ENCODE data around the gene PHKG2. TPM values are rescaled to one million over a fixed set of nuclear protein-coding genes. Genes with fewer than 3 reads are reported as not detected.

Gene PHKG2
- polyA plus RNA-seq, 1 donor (not counting 4 experiments of a cell fraction or from before 2014, with no cell fraction given): 31.8 TPM

DNA sequence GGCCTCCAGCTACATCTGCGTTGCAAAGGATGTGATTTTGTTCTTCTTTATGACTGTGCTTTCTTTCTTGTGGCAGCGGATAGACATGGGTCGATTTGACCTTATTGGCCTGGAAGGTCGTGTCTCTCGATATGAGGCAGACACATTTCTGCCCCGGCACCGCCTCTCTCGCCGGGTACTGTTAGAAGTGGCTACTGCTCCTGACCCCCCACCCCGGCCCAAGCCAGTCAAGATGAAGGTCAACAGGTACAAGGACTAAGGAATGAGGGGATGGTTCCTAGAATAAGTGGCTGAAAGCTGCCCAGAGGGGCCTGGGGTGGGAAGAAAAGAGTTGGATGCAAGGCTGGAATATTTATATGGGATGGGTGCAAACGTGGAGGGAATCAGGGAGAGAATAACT is 28.1 kb upstream of the PHKG2 start:
- Histone ChIP-seq H4K20me1 (ENCODE audit: control insufficient read depth, extremely low read depth, insufficient read depth, low read length) (peaks cover 3% of the 10 kb centered on the region), H3K4me1 (ENCODE audit: control insufficient read depth, extremely low read depth, insufficient read depth, low read length) (peaks cover 9% of the 10 kb centered on the region), H3K9me3 (ENCODE audit: control insufficient read depth, low read depth, low read length) (no peaks in the 10 kb centered on the region), H3K36me3 (ENCODE audit: control insufficient read depth in 2 of 2, extremely low read depth in 1 of 2, insufficient read depth in 2 of 2, low read length in 2 of 2) (peaks cover 57 to 66% of the 10 kb centered on the region in 2 experiments), H3K27ac (ENCODE audit: control insufficient read depth, insufficient read depth, low read length) (no peak overlapping the region), H2AFZ (ENCODE audit: control insufficient read depth, low read length) (no peak overlapping the region), H3K4me2 (ENCODE audit: control insufficient read depth, extremely low read depth, insufficient read depth, low read depth, low read length) (no peak overlapping the region), H3K9ac (ENCODE audit: control insufficient read depth, extremely low read depth, insufficient read depth, low read length) (no peak overlapping the region), H3K4me3 (ENCODE audit: control insufficient read depth in 2 of 3, extremely low read depth in 1 of 3, insufficient read depth in 2 of 3, low read depth in 1 of 3, low read length in 3 of 3) (no peak overlapping the region), H3K79me2 (ENCODE audit: control insufficient read depth, insufficient read depth, low read length) (peaks cover 58% of the 10 kb centered on the region), H3K9me1 (ENCODE audit: control insufficient read depth, extremely low read depth, insufficient read depth, low read length) (no peaks in the 10 kb centered on the region), H3K27me3 (ENCODE audit: control insufficient read depth, extremely low read depth, insufficient read depth, low read length) (no peaks in the 10 kb centered on the region)
- TF ChIP-seq, protein P1, sequence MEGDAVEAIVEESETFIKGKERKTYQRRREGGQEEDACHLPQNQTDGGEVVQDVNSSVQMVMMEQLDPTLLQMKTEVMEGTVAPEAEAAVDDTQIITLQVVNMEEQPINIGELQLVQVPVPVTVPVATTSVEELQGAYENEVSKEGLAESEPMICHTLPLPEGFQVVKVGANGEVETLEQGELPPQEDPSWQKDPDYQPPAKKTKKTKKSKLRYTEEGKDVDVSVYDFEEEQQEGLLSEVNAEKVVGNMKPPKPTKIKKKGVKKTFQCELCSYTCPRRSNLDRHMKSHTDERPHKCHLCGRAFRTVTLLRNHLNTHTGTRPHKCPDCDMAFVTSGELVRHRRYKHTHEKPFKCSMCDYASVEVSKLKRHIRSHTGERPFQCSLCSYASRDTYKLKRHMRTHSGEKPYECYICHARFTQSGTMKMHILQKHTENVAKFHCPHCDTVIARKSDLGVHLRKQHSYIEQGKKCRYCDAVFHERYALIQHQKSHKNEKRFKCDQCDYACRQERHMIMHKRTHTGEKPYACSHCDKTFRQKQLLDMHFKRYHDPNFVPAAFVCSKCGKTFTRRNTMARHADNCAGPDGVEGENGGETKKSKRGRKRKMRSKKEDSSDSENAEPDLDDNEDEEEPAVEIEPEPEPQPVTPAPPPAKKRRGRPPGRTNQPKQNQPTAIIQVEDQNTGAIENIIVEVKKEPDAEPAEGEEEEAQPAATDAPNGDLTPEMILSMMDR (optimal IDR thresholded peaks at IDR 0.05 in 1 of 3, IDR thresholded peaks at IDR 0.05 in 1 of 3, conservative IDR thresholded peaks at IDR 0.05 in 1 of 3; ENCODE audit: extremely low read depth in 1 of 3, insufficient read depth in 2 of 3, low read length in 3 of 3): no peak
- no peak for TF ChIP-seq EZH2 (IDR thresholded peaks at IDR 0.05; ENCODE audit: low read length)
- FAIRE-seq: no peak
- dilution Hi-C loops (cut with MboI; ENCODE audit: extremely low pct_ligation_motif_present, low sequenced_read_pairs): no loop called here
- DNase-seq (ENCODE audit: low read depth, low spot score): no peak

DNA sequence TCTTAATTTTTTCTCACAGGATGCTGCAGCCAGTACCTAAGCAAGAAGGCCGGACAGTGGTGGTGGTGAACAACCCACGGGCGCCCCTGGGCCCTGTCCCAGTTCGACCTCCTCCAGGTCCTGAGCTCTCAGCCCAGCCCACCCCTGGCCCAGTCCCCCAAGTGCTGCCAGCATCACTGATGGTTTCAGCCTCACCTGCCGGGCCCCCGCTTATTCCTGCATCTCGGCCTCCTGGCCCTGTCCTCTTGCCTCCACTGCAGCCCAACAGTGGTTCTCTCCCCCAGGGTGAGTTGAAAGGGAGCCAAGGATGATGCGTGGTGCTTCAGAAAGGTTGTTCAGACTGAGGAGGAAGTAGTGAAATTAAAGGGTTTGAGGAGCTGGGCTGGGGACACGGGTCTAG is 27.5 kb upstream of the PHKG2 start:
- Histone ChIP-seq H3K9me1 (ENCODE audit: control insufficient read depth, extremely low read depth, insufficient read depth, low read length) (no peaks in the 10 kb centered on the region), H3K4me1 (ENCODE audit: control insufficient read depth, extremely low read depth, insufficient read depth, low read length) (peaks cover 3% of the 10 kb centered on the region), H4K20me1 (ENCODE audit: control insufficient read depth, extremely low read depth, insufficient read depth, low read length) (no peaks in the 10 kb centered on the region), H2AFZ (ENCODE audit: control insufficient read depth, low read length) (no peak overlapping the region), H3K9ac (ENCODE audit: control insufficient read depth, extremely low read depth, insufficient read depth, low read length) (no peak overlapping the region), H3K4me2 (ENCODE audit: control insufficient read depth, extremely low read depth, insufficient read depth, low read depth, low read length) (no peak overlapping the region), H3K9me3 (ENCODE audit: control insufficient read depth, low read depth, low read length) (no peaks in the 10 kb centered on the region), H3K27me3 (ENCODE audit: control insufficient read depth, extremely low read depth, insufficient read depth, low read length) (no peaks in the 10 kb centered on the region), H3K36me3 (ENCODE audit: control insufficient read depth in 2 of 2, extremely low read depth in 1 of 2, insufficient read depth in 2 of 2, low read length in 2 of 2) (peaks cover 62 to 65% of the 10 kb centered on the region in 2 experiments), H3K4me3 (ENCODE audit: control insufficient read depth in 2 of 3, extremely low read depth in 1 of 3, insufficient read depth in 2 of 3, low read depth in 1 of 3, low read length in 3 of 3) (no peak overlapping the region), H3K79me2 (ENCODE audit: control insufficient read depth, insufficient read depth, low read length) (peaks cover 60% of the 10 kb centered on the region), H3K27ac (ENCODE audit: control insufficient read depth, insufficient read depth, low read length) (no peak overlapping the region)
- TF ChIP-seq, protein P1 (optimal IDR thresholded peaks at IDR 0.05 in 1 of 3, IDR thresholded peaks at IDR 0.05 in 1 of 3, conservative IDR thresholded peaks at IDR 0.05 in 1 of 3; ENCODE audit: extremely low read depth in 1 of 3, insufficient read depth in 2 of 3, low read length in 3 of 3): no peak
- no peak for TF ChIP-seq EZH2 (IDR thresholded peaks at IDR 0.05; ENCODE audit: low read length)
- dilution Hi-C loops (cut with MboI; ENCODE audit: extremely low pct_ligation_motif_present, low sequenced_read_pairs): no loop called here
- no peak for DNase-seq (ENCODE audit: low read depth, low spot score)
- FAIRE-seq: no peak

All from keratinocyte (primary cell).